ENCODE results near the gene ADTRP.

Gene ADTRP

GRCh38 chr6:11812951-11813350 is 34.3 kb upstream of the ADTRP start:
- H3K27ac ChIP-seq (ENCODE audit: extremely low read depth, low read depth, low read length): no peak overlapping the region
- no peak for TF ChIP-seq SP7 (tag by site-specific recombination; IDR thresholded peaks at IDR 0.05)
- TF ChIP-seq ZNF223 (tag by site-specific recombination; IDR thresholded peaks at IDR 0.05): no peak
- no peak for TF ChIP-seq ZNF433 (tag by site-specific recombination; IDR thresholded peaks at IDR 0.05; ENCODE audit: low read depth)
- TF ChIP-seq, protein P1, sequence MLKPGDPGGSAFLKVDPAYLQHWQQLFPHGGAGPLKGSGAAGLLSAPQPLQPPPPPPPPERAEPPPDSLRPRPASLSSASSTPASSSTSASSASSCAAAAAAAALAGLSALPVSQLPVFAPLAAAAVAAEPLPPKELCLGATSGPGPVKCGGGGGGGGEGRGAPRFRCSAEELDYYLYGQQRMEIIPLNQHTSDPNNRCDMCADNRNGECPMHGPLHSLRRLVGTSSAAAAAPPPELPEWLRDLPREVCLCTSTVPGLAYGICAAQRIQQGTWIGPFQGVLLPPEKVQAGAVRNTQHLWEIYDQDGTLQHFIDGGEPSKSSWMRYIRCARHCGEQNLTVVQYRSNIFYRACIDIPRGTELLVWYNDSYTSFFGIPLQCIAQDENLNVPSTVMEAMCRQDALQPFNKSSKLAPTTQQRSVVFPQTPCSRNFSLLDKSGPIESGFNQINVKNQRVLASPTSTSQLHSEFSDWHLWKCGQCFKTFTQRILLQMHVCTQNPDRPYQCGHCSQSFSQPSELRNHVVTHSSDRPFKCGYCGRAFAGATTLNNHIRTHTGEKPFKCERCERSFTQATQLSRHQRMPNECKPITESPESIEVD (tag by site-specific recombination; IDR thresholded peaks at IDR 0.05): no peak
- no peak for TF ChIP-seq BCL11B (tag by site-specific recombination; IDR thresholded peaks at IDR 0.05; ENCODE audit: low read depth)
- no peak for TF ChIP-seq TSHZ1 (tag by site-specific recombination; IDR thresholded peaks at IDR 0.05; ENCODE audit: borderline replicate concordance)
- TF ChIP-seq ZNF664 (tag by site-specific recombination; IDR thresholded peaks at IDR 0.05): no peak
- TF ChIP-seq, protein P2, sequence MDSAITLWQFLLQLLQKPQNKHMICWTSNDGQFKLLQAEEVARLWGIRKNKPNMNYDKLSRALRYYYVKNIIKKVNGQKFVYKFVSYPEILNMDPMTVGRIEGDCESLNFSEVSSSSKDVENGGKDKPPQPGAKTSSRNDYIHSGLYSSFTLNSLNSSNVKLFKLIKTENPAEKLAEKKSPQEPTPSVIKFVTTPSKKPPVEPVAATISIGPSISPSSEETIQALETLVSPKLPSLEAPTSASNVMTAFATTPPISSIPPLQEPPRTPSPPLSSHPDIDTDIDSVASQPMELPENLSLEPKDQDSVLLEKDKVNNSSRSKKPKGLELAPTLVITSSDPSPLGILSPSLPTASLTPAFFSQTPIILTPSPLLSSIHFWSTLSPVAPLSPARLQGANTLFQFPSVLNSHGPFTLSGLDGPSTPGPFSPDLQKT (IDR thresholded peaks at IDR 0.05; ENCODE audit: borderline replicate concordance, low read depth, low read length): no peak
- TF ChIP-seq ZNF211 (tag by site-specific recombination; IDR thresholded peaks at IDR 0.05; ENCODE audit: low read depth): no peak
- TF ChIP-seq ZNF354C (tag by site-specific recombination; IDR thresholded peaks at IDR 0.05; ENCODE audit: borderline replicate concordance, low read depth): no peak
- TF ChIP-seq ZNF561 (tag by site-specific recombination; IDR thresholded peaks at IDR 0.05; ENCODE audit: borderline replicate concordance): no peak
- no peak for TF ChIP-seq KLF7 (tag by site-specific recombination; IDR thresholded peaks at IDR 0.05; ENCODE audit: borderline replicate concordance)
- TF ChIP-seq ZNF157 (tag by site-specific recombination; IDR thresholded peaks at IDR 0.05): no peak
- TF ChIP-seq ZNF76 (tag by site-specific recombination; IDR thresholded peaks at IDR 0.05; ENCODE audit: borderline replicate concordance, low read depth): no peak
- no peak for TF ChIP-seq ZNF24 (tag by site-specific recombination; IDR thresholded peaks at IDR 0.05)
- no peak for TF ChIP-seq SETDB1 (IDR thresholded peaks at IDR 0.05; ENCODE audit: insufficient read length, low read length)
- TF ChIP-seq, protein P3, sequence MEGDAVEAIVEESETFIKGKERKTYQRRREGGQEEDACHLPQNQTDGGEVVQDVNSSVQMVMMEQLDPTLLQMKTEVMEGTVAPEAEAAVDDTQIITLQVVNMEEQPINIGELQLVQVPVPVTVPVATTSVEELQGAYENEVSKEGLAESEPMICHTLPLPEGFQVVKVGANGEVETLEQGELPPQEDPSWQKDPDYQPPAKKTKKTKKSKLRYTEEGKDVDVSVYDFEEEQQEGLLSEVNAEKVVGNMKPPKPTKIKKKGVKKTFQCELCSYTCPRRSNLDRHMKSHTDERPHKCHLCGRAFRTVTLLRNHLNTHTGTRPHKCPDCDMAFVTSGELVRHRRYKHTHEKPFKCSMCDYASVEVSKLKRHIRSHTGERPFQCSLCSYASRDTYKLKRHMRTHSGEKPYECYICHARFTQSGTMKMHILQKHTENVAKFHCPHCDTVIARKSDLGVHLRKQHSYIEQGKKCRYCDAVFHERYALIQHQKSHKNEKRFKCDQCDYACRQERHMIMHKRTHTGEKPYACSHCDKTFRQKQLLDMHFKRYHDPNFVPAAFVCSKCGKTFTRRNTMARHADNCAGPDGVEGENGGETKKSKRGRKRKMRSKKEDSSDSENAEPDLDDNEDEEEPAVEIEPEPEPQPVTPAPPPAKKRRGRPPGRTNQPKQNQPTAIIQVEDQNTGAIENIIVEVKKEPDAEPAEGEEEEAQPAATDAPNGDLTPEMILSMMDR (tag by site-specific recombination; IDR thresholded peaks at IDR 0.05): no peak
- no peak for TF ChIP-seq ZNF548 (tag by site-specific recombination; IDR thresholded peaks at IDR 0.05)
- TF ChIP-seq PRDM10 (tag by site-specific recombination; IDR thresholded peaks at IDR 0.05): no peak
- TF ChIP-seq ZNF830 (tag by site-specific recombination; IDR thresholded peaks at IDR 0.05; ENCODE audit: low read depth): no peak
- H3K4me3 ChIP-seq (ENCODE audit: low read depth, low read length): no peak overlapping the region
- H3K36me3 ChIP-seq (ENCODE audit: control insufficient read depth in 2 of 2, insufficient read depth in 1 of 2, low read length in 2 of 2): no peaks in the 10 kb centered on the region
- H3K4me1 ChIP-seq (ENCODE audit: control insufficient read depth, insufficient read depth, low read length): no peaks in the 10 kb centered on the region
- ChIA-PET POLR2A (no interaction called here), CTCF (interaction anchor here (0.6 to 1.0 kb wide), 2 partner anchors 16 to 119 kb away, joined by 3 to 4 read pairs; no protein-coding TSS in a partner anchor)
- H3K9me3 ChIP-seq (ENCODE audit: control insufficient read depth, insufficient read depth, low read depth, low read length): no peaks in the 10 kb centered on the region

Data from HEK293 (cell line).